Posterior cingulate gyrus (tissue), 11 donors: ENCODE measurements around the gene CEACAM3.
"Not testable (repeated sequence)": the region's sequence is repeated elsewhere in the genome, so short reads cannot be mapped to it uniquely, and the experiment has no call there.

Source experiments
- DNase-seq, 10 donors: peaks; one replicate each; pipeline versions ENCODE4 v3.0.0 to v3.0.0-alpha.2; 2020 to 2021; ENCODE audit warnings: mixed read lengths in 3 of 10
- intact Hi-C: fragments of 100-400 bp; cut with DNase I; formaldehyde crosslinking; loops from one replicate; pipeline ENCODE4 v1.15.1; 2023

CEACAM3 gene

GRCh38 chr19:41789053-41789452 lies 7.3 kb upstream of the CEACAM3 start:
- intact Hi-C loops, DNase-seq: not testable (repeated sequence)

DNA sequence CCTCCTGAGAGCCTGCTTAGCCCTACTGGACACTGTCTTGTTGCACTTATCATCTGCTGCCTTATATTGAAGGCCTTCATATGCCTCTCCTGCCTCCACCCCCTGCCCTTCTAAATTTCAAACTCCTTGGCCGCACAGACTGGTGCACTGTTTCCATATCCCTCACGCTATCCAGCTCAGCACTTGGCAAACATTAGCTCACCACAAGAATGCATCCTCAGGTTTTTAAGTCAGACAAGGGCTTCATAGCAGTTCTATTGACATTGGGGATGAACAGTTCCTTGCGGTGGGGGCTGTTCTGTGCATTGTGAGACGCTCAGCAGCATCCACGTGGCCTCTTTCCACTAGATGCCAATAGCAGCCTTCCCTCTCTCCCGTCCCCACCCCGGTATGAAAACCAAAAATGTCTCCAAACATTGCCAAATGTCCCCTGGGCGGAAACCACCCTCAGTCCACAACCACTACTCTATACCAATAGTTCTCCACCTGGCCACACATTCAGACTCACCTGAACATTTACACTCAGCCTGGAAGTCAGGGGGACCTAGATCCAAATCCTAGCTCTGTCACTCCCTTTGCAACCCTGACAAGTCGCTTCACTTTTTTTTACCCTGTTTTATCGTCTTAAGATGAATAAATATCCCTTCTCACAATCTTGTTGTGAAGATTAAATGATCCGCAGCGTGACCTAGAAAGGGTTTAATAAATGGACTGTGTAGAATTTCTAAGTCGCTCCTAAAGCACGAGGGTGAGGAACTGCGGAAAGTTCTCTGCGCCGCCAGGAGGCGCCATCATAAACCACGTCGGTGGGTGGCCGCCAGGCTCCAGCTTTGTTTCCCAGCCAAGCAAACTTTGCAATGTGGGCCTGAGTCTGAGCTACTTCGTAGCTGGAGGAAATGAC lies 3.6 kb upstream of the CEACAM3 start:
- peak in 3 of 10 donors; percentile 8 to 28 (median 14) for DNase-seq

DNA sequence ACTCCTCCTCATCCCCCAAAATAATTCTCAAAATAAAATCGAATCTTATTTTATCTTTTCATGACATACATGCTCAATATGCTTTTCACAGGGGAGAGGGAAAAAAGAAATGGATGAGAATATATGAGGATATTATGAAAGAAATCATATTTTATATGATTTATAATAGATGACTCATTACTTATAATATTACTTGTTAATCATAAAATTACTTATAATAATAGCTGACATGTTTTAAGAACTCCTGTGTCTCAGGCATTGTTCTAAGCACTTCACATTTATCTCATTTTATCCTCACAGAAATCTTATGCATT lies 3.0 kb upstream of the CEACAM3 start:
- no peak for DNase-seq
- intact Hi-C loops, result no loop called here

More for the DNA sequence above, 3.6 kb upstream of the CEACAM3 start:
- intact Hi-C loops, result no loop called here

DNA sequence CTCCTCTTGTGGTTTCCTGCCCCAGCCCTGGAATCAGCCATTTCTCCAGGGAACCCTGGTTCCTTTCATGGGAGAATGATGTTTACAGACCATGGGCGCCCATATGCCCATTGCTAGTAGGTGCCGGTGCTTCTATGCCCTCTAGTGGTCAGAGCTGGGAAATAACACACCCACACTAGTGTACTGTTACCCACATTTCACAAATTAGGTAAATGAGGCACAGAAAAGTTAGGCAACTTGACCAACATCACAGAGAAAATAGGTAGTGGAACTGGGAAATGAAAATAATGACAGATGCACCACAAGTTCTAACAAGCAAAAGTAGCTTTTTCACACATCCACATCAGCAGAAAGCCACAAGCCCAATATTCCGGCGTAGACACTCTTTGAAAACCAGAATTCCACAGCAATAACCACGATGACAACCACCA lies 1.3 kb upstream of the CEACAM3 start:
- intact Hi-C loops, result no loop called here
- peak in 1 of 10 donors; percentile 38 for DNase-seq

DNA sequence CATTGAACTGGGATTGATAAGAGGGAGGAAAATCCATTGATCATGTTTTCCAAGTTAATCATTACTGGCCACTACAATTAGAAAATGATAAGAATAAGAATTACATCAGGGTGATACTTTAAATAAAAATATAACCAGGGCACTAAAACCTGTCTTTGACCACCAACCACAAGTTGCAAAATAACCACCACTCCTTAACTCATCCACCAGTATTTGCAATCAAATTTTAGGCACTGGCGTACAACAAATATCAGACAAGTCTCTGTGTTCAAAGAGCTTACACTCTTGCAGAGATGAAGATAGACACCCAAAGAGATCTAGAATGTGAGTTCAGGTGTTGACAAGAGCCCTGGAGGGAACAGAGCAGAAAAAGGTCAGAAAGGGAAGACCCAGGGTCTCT lies 514 bp downstream of the CEACAM3 start:
- intact Hi-C loops, result no loop called here

DNA sequence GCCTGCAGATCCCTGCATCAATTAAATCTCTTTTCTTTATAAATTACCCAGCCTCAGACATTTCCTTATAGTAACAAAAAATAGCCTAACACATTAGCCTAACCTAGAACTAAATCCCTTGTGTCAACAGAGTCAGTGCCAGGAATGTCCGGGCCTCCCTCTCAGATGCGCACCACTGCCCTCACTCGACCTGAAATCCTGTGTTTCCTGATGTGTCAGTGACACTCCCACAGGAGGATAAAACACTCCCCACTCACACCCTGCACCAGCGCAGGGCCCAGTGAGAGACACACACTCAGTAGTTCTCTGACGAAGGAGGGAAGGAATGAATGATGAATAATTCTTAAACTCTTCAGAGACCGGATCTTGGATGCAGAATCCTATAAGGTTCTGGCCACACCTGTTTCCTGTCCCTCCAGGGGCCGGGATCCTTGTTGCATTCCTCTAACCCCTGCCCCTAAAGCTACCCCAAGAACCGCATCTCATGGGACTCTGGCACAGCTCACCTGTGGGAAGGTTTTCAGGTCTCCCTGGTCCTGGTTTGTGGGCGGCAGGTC lies 3.1 kb downstream of the CEACAM3 start:
- intact Hi-C loops, result no loop called here
- peak in 1 of 10 donors; percentile 14 for DNase-seq

More for the DNA sequence above, 514 bp downstream of the CEACAM3 start:
- DNase-seq, result no peak

- DNase-seq, result peak in 1 of 10 donors; percentile 47
- intact Hi-C loops, result no loop called here
Measured at GRCh38 chr19:41801031-41801430, 4.6 kb downstream of the CEACAM3 start.

GRCh38 chr19:41801792-41802211 lies 5.4 kb downstream of the CEACAM3 start:
- intact Hi-C loops, result no loop called here
- peak in 1 of 10 donors; percentile 12 for DNase-seq

- peak in 1 of 10 donors; percentile 25 for DNase-seq
- intact Hi-C loops, result no loop called here
Measured at GRCh38 chr19:41802770-41803169, 6.4 kb downstream of the CEACAM3 start.

GRCh38 chr19:41804336-41804735 lies 7.9 kb downstream of the CEACAM3 start:
- no peak for DNase-seq
- intact Hi-C loops, result no loop called here

DNA sequence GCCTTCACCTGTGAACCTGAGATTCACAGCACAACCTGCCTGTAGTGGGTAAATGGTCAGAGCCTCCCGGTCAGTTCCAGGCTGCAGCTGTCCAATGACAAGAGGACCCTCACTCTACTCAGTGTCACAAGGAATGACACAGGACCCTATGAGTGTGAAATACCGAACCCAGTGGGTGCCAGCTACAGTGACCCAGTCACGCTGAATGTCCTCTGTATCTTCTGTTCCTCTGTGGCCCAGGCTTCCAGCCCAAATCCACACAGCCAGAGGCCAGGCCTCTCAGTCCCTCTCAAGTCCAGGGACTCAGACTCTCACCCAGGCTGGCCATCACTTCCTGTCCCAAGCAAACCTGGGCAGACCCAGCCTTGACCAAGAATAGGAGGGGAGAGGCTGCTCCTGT lies 10.8 kb downstream of the CEACAM3 start:
- intact Hi-C loops, result no loop called here
- DNase-seq, result peak in 1 of 10 donors; percentile 51

DNA sequence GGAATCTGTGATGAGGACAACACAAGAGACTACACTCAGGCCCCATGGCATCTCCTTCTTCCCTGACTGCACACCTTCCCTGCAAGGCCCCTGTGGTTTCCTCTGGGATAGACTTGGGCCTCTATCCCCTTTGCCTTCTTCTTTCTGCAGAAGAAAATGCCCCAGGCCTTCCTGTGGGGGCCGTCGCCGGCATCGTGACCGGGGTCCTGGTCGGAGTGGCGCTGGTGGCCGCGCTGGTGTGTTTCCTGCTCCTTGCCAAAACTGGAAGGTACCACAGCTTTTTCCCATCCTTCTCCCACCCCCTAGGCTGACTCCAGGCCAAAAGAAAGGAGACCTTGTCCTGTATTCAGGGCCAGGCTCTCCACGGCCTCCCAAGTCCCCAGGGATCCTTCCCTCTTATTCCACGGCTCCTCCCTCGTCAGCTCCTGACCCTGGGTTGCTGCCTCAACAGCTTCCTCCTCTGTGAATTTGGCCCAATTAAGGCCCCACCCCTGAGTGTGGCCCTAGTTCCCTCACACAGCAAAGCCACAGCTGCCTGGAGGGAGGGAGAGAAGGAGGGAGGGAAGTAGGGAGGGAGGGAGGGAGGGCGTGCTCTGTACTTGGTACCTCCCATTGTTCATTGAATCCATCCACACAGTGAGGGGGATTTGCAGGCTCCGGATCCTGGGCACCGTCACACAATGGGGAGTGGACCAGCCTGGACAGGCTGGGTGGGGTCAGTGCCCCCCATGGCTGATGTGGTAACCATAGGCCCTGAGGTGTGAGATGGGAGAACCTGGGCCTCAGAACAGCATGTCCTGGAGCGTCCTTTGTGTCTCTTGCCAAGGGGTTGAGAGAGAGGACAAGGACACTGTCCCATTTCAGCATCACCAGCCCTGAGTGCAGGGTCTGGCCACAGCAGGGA lies 12.5 kb downstream of the CEACAM3 start:
- peak in 1 of 10 donors; percentile 50 for DNase-seq
- intact Hi-C loops, result no loop called here

DNA sequence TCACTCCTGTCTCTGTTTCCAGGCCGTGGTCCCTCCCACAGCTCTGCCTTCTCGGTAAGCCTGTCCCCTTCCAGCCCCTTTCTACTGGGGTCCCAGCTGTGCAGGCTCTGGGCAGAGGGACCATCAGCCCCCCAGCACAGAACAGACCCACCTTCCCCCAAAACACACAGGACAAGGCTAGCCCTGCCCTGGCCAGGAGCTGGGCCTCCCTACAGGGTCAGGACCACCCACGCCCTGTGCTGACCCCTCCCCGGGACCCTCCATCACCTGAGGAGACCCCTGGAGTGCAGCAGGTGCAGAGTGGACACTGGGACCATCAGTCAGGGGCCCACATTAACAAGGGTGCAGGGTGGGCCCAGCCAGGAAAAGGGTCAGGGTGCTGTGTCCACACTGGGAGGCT lies 13.9 kb downstream of the CEACAM3 start:
- intact Hi-C loops, result no loop called here
- peak in 1 of 10 donors; percentile 59 for DNase-seq

- intact Hi-C loops, result no loop called here
- DNase-seq, result peak in 2 of 10 donors; percentile 14 to 74
Measured at GRCh38 chr19:41811036-41811435, 14.6 kb downstream of the CEACAM3 start.

- intact Hi-C loops, result no loop called here
- DNase-seq, result peak in 1 of 10 donors; percentile 57
Measured at GRCh38 chr19:41811981-41812380, 15.6 kb downstream of the CEACAM3 start.

GRCh38 chr19:41813911-41814310 lies 17.5 kb downstream of the CEACAM3 start:
- DNase-seq, result peak in 1 of 10 donors; percentile 33
- intact Hi-C loops, result no loop called here

- DNase-seq, result no peak
- intact Hi-C loops, result no loop called here
Measured at GRCh38 chr19:41815301-41815700, 18.9 kb downstream of the CEACAM3 start.

GRCh38 chr19:41816761-41817160 lies 20.4 kb downstream of the CEACAM3 start:
- no peak for DNase-seq
- intact Hi-C loops, result no loop called here

DNA sequence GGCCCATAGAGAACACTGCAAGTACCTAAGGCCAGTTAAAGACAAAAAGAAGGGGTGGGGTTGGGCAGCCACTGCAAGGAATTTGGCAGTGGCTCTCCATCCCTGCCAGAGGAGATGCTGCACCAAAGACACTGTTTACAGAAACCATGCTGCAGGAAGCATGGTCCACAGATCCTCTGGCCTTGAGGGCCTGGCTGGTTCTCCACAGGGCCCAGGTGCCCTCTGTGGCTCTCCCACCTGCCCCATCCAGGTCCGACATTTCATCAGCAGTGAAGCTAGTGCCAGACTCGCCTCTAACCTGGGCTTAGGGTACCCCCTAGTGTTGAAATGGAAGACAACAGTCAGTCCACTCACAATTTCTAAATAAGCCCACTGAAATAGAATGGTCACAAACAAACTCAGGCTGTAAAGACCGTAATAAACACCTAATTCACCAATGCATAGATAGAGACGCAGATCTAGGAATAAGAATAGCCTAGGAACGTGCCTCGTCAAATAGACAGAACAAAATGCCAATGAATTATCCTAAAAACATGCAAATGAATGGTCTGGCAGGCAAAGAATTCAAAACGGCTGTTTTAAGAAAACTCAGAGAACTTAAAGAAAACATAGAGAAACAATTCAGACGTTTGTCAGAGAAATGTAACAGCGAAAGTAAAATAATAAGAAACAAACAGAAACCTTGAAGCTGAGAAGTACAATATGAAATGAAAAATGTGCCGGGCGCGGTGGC lies 24.8 kb downstream of the CEACAM3 start:
- DNase-seq, result peak in 2 of 10 donors; percentile 43 to 55
- intact Hi-C loops, result no loop called here
